Neural cell (in vitro differentiated cells): ENCODE results near the gene GALNT10.

Source experiments
- CTCF ChIP-seq: fragments of 450-650 bp; IDR thresholded peaks from 2 replicates; pipeline ENCODE4 v1.5.1; 2014; ENCODE audit warnings: antibody characterized with exemption, mild to moderate bottlenecking, moderate library complexity; ENCODE audit not compliant: poor library complexity, severe bottlenecking
- EZH2 ChIP-seq: fragments of 200-600, 300-800 bp; shearing (Covaris generic), sonication (generic); IDR thresholded peaks from 2 replicates; pipeline ENCODE4 v1.6.1; 2014; ENCODE audit warnings: antibody characterized with exemption, low read length, borderline replicate concordance, mild to moderate bottlenecking; ENCODE audit not compliant: insufficient read depth, poor library complexity, severe bottlenecking
- MXI1 ChIP-seq: fragments of 450-650 bp; conservative IDR thresholded peaks from 2 replicates; pipeline ENCODE4 v1.6.1; 2014; ENCODE audit warnings: antibody characterized with exemption, mild to moderate bottlenecking; ENCODE audit not compliant: poor library complexity, severe bottlenecking
- POLR2AphosphoS5 ChIP-seq: IDR thresholded peaks from 2 replicates; pipeline ENCODE4 v1.6.1; 2012
- RAD21 ChIP-seq: fragments of 450-650 bp; conservative IDR thresholded peaks from 2 replicates; pipeline ENCODE4 v1.6.1; 2014; ENCODE audit warnings: antibody characterized with exemption, mild to moderate bottlenecking, moderate library complexity
- REST ChIP-seq: IDR thresholded peaks from 2 replicates; pipeline ENCODE4 v1.6.1; 2012; ENCODE audit warnings: borderline replicate concordance
- SMC3 ChIP-seq: fragments of 450-650 bp; conservative IDR thresholded peaks from 2 replicates; pipeline ENCODE4 v1.6.1; 2014; ENCODE audit warnings: antibody characterized with exemption, mild to moderate bottlenecking, moderate library complexity; ENCODE audit not compliant: poor library complexity

- TF ChIP-seq EZH2 = no peak
- no peak for TF ChIP-seq REST
- TF ChIP-seq SMC3 = no peak
- TF ChIP-seq CTCF = no peak
- no peak for TF ChIP-seq RAD21
- TF ChIP-seq MXI1 = no peak
- TF ChIP-seq POLR2AphosphoS5 = no peak
Observed at GRCh38 chr5:154419236-154419635, 228.7 kb downstream of the GALNT10 start.
